ENCODE measurements around the gene CASP14. TPM values are rescaled to one million over a fixed set of nuclear protein-coding genes. Genes with fewer than 3 reads are reported as not detected.

The CASP14 gene
- not detected in 2 replicates for total RNA-seq (2011; cell fraction: chromatin; rRNA removed; ENCODE audit: low replicate concordance)
- total RNA-seq (2011; cell fraction: nucleolus; rRNA removed): not detected in 2 replicates
- not detected in 2 replicates for total RNA-seq (2011; cell fraction: nucleoplasm; rRNA removed)
- total RNA-seq (2014; rRNA removed) (not detected in 2 replicates), total RNA-seq (2014; rRNA removed; fragmentation: Illumina TruSeq; extraction: Trizol) (not detected in 2 replicates), total RNA-seq (2015; rRNA removed; fragmentation: Illumina TruSeq; extraction: Trizol) (not detected in 2 replicates), total RNA-seq (2021) (not detected in 2 replicates), polyA plus RNA-seq (2011; rRNA removed) (not detected in 2 replicates), polyA plus RNA-seq (2014; fragmentation: Illumina TruSeq; extraction: Trizol) (not detected in 2 replicates), polyA plus RNA-seq (2014; fragmentation: Nextera tagmentation; extraction: Ambion mirVana) (not detected), polyA plus RNA-seq (2014; rRNA removed) (not detected in 2 replicates), polyA minus RNA-seq (2011; rRNA and poly(A)+ RNA removed) (not detected in 2 replicates), Bru-seq, nascent RNA (not detected), BruChase-seq, experiment 1, labeled RNA remaining after a 2-hour chase (percentile 9 among the genes with signal in this experiment), BruChase-seq, experiment 2, labeled RNA remaining after a 6-hour chase (percentile 10 among the genes with signal in this experiment)
- polyA plus RNA-seq (2011; cell fraction: cytosol; rRNA removed): not detected in 2 replicates
- not detected in 2 replicates for polyA plus RNA-seq (2011; cell fraction: nucleus; rRNA removed)
- 0.17 TPM in 1 of 2 replicates, not detected in the other for polyA plus RNA-seq (2012)
- not detected in 2 replicates for polyA minus RNA-seq (2011; cell fraction: cytosol; rRNA and poly(A)+ RNA removed)
- polyA minus RNA-seq (2011; cell fraction: nucleus; rRNA and poly(A)+ RNA removed): not detected in 2 replicates
- long read RNA-seq, experiment 1: 0 reads
- long read RNA-seq, experiment 2: 0 reads
- long read RNA-seq, experiment 3: 0 reads

- intact Hi-C loops (cut with micrococcal nuclease): no loop called here
- WGBS (ENCODE audit: insufficient coverage, low coverage, missing lambda C conversion rate): 3% methylated on average over 11 of the region's 11 CpGs
Observed at GRCh38 chr19:15048885-15049541, at the start of gene CASP14. Gene CASP14, plus strand, starts transcription at chr19:15049480. Its CDS starts 2,772 bp downstream, at chr19:15052252.

More at GRCh38 chr19:15048885-15049541, at the start of gene CASP14:
- CTCF ChIA-PET (ENCODE audit: low intra/inter-chr PET ratio): no interaction called here
- DNase-seq (ENCODE audit: extremely low read depth in 1 of 4, low spot score in 3 of 4) (peak in 1 of 4 experiments; percentile 3), FAIRE-seq (no peak), ATAC-seq (no peak)
- no peak within 1 kb of the TSS for H2AFZ ChIP-seq (ENCODE audit: low read depth, low read length)
- no peaks in the 10 kb centered on the region; a peak in 1 of 5 replicates for H3K4me1 ChIP-seq (replicated peaks in 1 of 2; ENCODE audit: control insufficient read depth in 2 of 2, insufficient read depth in 2 of 2, low read length in 2 of 2)
- H3K36me3 ChIP-seq (ENCODE audit: control insufficient read depth, insufficient read depth, low read length): no peaks in the 10 kb centered on the region
- H3K27ac ChIP-seq (ENCODE audit: extremely low read depth, low read depth, low read length): no peak within 1 kb of the TSS
- H3K4me2 ChIP-seq (ENCODE audit: insufficient read depth, low read length): no peak within 1 kb of the TSS
- no peaks in the 10 kb centered on the region for H4K20me1 ChIP-seq (replicated peaks; ENCODE audit: control insufficient read depth, insufficient read depth, low read length)
- H3K9me3 ChIP-seq (replicated peaks; ENCODE audit: control insufficient read depth, insufficient read depth, low read depth, low read length): no peaks in the 10 kb centered on the region
- no peak within 1 kb of the TSS for H3K9ac ChIP-seq (ENCODE audit: insufficient read depth in 1 of 2, low read depth in 2 of 2, low read length in 2 of 2)
- no peaks in the 10 kb centered on the region for H3K79me2 ChIP-seq (ENCODE audit: control insufficient read depth, insufficient read depth, low read length)
- BruUV-seq (replicated peaks): no TSS peak
- H3K9me1 ChIP-seq (ENCODE audit: control insufficient read depth, insufficient read depth, low read length): no peaks in the 10 kb centered on the region
- POLR2A ChIA-PET: no interaction called here
- H3K4me3 ChIP-seq: no peak within 1 kb of the TSS
- H3K27me3 ChIP-seq (ENCODE audit: control insufficient read depth in 2 of 2, insufficient read depth in 2 of 2, low read length in 2 of 2): peaks cover 5 to 20% of the 10 kb centered on the region in 2 experiments; a peak in 4 of 5 replicates
- in situ Hi-C loops (cut with MboI): no loop called here
- TF ChIP-seq ESRRA (IDR thresholded peaks at IDR 0.05; ENCODE audit: borderline replicate concordance, low read depth): peak; percentile 52; the same call in 1 of the 2 replicates
- TF ChIP-seq RBM25 (IDR thresholded peaks at IDR 0.05; ENCODE audit: low read depth, low read length, severe bottlenecking): peak; percentile 63
- TF ChIP-seq TRIM28 (IDR thresholded peaks at IDR 0.05): no peak

Data from K562 (cell line).